ENCODE measurements around the gene ZNF813.
"Not testable (repeated sequence)": the region's sequence is repeated elsewhere in the genome, so short reads cannot be mapped to it uniquely, and the experiment has no call there.

DNA sequence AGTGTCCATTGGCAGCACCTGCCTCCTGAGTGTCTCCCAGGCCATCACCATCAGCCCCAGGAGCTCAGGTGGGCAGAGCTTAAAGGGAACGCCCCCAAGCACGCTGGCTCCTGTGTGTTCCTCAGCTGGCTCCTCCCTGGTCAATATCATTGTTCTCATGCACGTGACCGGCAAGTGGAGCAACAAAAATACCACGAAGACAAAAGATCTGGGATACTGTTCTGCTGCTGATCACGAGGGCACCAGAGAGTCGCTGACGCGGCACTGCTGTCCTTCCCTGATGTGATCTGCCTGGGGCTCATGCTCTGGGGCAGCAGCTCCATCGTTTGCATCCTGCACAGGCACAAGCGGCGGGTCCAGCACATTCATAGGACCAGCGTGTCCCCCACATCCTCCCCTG is 44.5 kb upstream of the ZNF813 start:
- TF ChIP-seq, protein P1, sequence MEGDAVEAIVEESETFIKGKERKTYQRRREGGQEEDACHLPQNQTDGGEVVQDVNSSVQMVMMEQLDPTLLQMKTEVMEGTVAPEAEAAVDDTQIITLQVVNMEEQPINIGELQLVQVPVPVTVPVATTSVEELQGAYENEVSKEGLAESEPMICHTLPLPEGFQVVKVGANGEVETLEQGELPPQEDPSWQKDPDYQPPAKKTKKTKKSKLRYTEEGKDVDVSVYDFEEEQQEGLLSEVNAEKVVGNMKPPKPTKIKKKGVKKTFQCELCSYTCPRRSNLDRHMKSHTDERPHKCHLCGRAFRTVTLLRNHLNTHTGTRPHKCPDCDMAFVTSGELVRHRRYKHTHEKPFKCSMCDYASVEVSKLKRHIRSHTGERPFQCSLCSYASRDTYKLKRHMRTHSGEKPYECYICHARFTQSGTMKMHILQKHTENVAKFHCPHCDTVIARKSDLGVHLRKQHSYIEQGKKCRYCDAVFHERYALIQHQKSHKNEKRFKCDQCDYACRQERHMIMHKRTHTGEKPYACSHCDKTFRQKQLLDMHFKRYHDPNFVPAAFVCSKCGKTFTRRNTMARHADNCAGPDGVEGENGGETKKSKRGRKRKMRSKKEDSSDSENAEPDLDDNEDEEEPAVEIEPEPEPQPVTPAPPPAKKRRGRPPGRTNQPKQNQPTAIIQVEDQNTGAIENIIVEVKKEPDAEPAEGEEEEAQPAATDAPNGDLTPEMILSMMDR (IDR thresholded peaks at IDR 0.05): not testable (repeated sequence)
- TF ChIP-seq EP300, POLR2A (IDR thresholded peaks at IDR 0.05): not testable (repeated sequence)
